ENCODE data around the gene CD99. TPM values are rescaled to one million over a fixed set of nuclear protein-coding genes. Genes with fewer than 3 reads are reported as not detected.

The CD99 gene
- total and polyA plus RNA-seq, 9 of the 15 experiments (the other 6 are each of a cell fraction or from before 2014, with no cell fraction given): 5.0 to 55.3 (median 34.5) TPM

DNA sequence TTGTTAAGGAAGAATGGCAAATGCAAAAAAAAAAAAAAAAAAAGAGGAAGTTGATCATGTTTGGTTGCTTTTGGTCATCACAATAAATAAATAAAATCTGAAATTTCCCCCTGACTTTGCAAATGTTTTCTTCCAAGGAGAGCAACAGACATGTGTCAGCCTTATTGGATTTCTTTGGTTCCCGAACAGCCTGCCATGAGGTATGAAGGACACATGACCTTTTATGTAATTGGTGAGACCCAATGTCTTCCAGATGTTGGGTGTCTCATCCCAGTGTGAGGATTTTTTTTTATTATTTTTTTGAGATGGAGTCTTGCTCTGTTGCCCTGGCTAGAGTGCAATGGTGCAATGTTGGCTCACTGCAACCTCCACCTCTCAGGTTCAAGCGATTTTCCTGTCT is 24.6 kb upstream of the CD99 start:
- ATAC-seq (no peak), FAIRE-seq (no peak), DNase-seq (ENCODE audit: extremely low read depth in 1 of 4, low spot score in 3 of 4) (no peak)
- in situ Hi-C loops (cut with MboI) (no loop called here), intact Hi-C loops (cut with micrococcal nuclease) (no loop called here)
- 14% methylated on average over 2 of the region's 2 CpGs for WGBS (ENCODE audit: insufficient coverage, low coverage, missing lambda C conversion rate)
- ChIA-PET POLR2A (no interaction called here), CTCF (ENCODE audit: low intra/inter-chr PET ratio) (no interaction called here)
- no peak overlapping the region for H3K4me2 ChIP-seq (ENCODE audit: insufficient read depth, low read length)
- no peaks in the 10 kb centered on the region for H3K27me3 ChIP-seq (ENCODE audit: control insufficient read depth in 2 of 2, insufficient read depth in 2 of 2, low read length in 2 of 2)
- no TSS peak for BruUV-seq (replicated peaks)
- H3K9ac ChIP-seq (ENCODE audit: insufficient read depth in 1 of 2, low read depth in 2 of 2, low read length in 2 of 2): no peak overlapping the region
- H2AFZ ChIP-seq (ENCODE audit: low read depth, low read length): no peak overlapping the region
- H3K36me3 ChIP-seq (ENCODE audit: control insufficient read depth, insufficient read depth, low read length): no peaks in the 10 kb centered on the region
- H3K4me3 ChIP-seq: no peak overlapping the region
- H3K9me3 ChIP-seq (replicated peaks; ENCODE audit: control insufficient read depth, insufficient read depth, low read depth, low read length): no peaks in the 10 kb centered on the region
- H4K20me1 ChIP-seq (replicated peaks; ENCODE audit: control insufficient read depth, insufficient read depth, low read length): no peaks in the 10 kb centered on the region
- no peaks in the 10 kb centered on the region for H3K9me1 ChIP-seq (ENCODE audit: control insufficient read depth, insufficient read depth, low read length)
- no peaks in the 10 kb centered on the region; a peak in 1 of 5 replicates for H3K4me1 ChIP-seq (replicated peaks in 1 of 2; ENCODE audit: control insufficient read depth in 2 of 2, insufficient read depth in 2 of 2, low read length in 2 of 2)
- no peak for TF ChIP-seq EWSR1 (IDR thresholded peaks at IDR 0.05; ENCODE audit: borderline replicate concordance, low read depth, partially characterized antibody)
- H3K79me2 ChIP-seq (ENCODE audit: control insufficient read depth, insufficient read depth, low read length): no peaks in the 10 kb centered on the region
- no peak overlapping the region for H3K27ac ChIP-seq (ENCODE audit: extremely low read depth, low read depth, low read length)

GRCh38 chrX:2670978-2671377 is 20.1 kb upstream of the CD99 start:
- POLR2A ChIA-PET: no interaction called here
- DNase-seq (ENCODE audit: extremely low read depth in 1 of 4, low spot score in 3 of 4) (no peak), FAIRE-seq (no peak)

More at GRCh38 chrX:2670978-2671377, 20.1 kb upstream of the CD99 start:
- no peaks in the 10 kb centered on the region; a peak in 1 of 5 replicates for H3K4me1 ChIP-seq (replicated peaks in 1 of 2; ENCODE audit: control insufficient read depth in 2 of 2, insufficient read depth in 2 of 2, low read length in 2 of 2)
- CTCF ChIA-PET (ENCODE audit: low intra/inter-chr PET ratio): no interaction called here
- H3K27ac ChIP-seq (ENCODE audit: extremely low read depth, low read depth, low read length): no peak overlapping the region
- in situ Hi-C loops (cut with MboI) (no loop called here), intact Hi-C loops (cut with micrococcal nuclease) (no loop called here)
- no peak overlapping the region for H3K4me2 ChIP-seq (ENCODE audit: insufficient read depth, low read length)
- H3K9ac ChIP-seq (ENCODE audit: insufficient read depth in 1 of 2, low read depth in 2 of 2, low read length in 2 of 2): no peak overlapping the region
- ATAC-seq: no peak
- WGBS (ENCODE audit: insufficient coverage, low coverage, missing lambda C conversion rate): 12% methylated on average over 4 of the region's 4 CpGs
- no peak overlapping the region for H3K4me3 ChIP-seq
- no peaks in the 10 kb centered on the region for H3K27me3 ChIP-seq (ENCODE audit: control insufficient read depth in 2 of 2, insufficient read depth in 2 of 2, low read length in 2 of 2)
- H2AFZ ChIP-seq (ENCODE audit: low read depth, low read length): no peak overlapping the region
- no peak for TF ChIP-seq RFX7 (CRISPR knock-in tag; IDR thresholded peaks at IDR 0.05)
- peak; percentile 61; the same call in 1 of the 2 replicates for TF ChIP-seq C11orf30 (IDR thresholded peaks at IDR 0.05; ENCODE audit: low read depth)
- peak; percentile 62 for TF ChIP-seq ZNF316 (IDR thresholded peaks at IDR 0.05)
- TF ChIP-seq ZSCAN29 (IDR thresholded peaks at IDR 0.05): no peak
- peak; percentile 52 for TF ChIP-seq MAFG (tag; conservative IDR thresholded peaks at IDR 0.05)
- TF ChIP-seq ZNF124 (CRISPR knock-in tag; IDR thresholded peaks at IDR 0.05): no peak
- peak; percentile 16; the same call in 1 of the 2 replicates for TF ChIP-seq MAFF (IDR thresholded peaks at IDR 0.05; ENCODE audit: low read length)
- no peaks in the 10 kb centered on the region for H3K36me3 ChIP-seq (ENCODE audit: control insufficient read depth, insufficient read depth, low read length)
- no peaks in the 10 kb centered on the region for H3K9me1 ChIP-seq (ENCODE audit: control insufficient read depth, insufficient read depth, low read length)
- no peaks in the 10 kb centered on the region for H3K79me2 ChIP-seq (ENCODE audit: control insufficient read depth, insufficient read depth, low read length)
- H3K9me3 ChIP-seq (replicated peaks; ENCODE audit: control insufficient read depth, insufficient read depth, low read depth, low read length): no peaks in the 10 kb centered on the region
- no peaks in the 10 kb centered on the region for H4K20me1 ChIP-seq (replicated peaks; ENCODE audit: control insufficient read depth, insufficient read depth, low read length)
- no TSS peak for BruUV-seq (replicated peaks)
